NCI-H2196 treated with DMSO at 0.1 percent for 48 hours (cell line): ENCODE measurements around the gene HOXC10.

Experiments used
- DNase-seq: peaks from one replicate; lab custom pipeline; 2025; ENCODE audit not compliant: unreplicated experiment; lab: John Stamatoyannopoulos, UW

Gene HOXC10

GRCh38 chr12:53976823-53977595, 7.9 kb upstream of the HOXC10 start:
- DNase-seq = no peak

GRCh38 chr12:53977596-53978445, 7.1 kb upstream of the HOXC10 start:
- no peak for DNase-seq

- DNase-seq = no peak
Observed at GRCh38 chr12:53978477-53979356, 6.2 kb upstream of the HOXC10 start.

GRCh38 chr12:53980104-53980801, 4.7 kb upstream of the HOXC10 start:
- no peak for DNase-seq

GRCh38 chr12:53980802-53981496, 4.0 kb upstream of the HOXC10 start:
- no peak for DNase-seq

GRCh38 chr12:53981634-53982565, 3.0 kb upstream of the HOXC10 start:
- DNase-seq = no peak

- DNase-seq = no peak
Observed at GRCh38 chr12:53982648-53983567, 2.0 kb upstream of the HOXC10 start.

- no peak for DNase-seq
Observed at GRCh38 chr12:53983568-53983949, 1.4 kb upstream of the HOXC10 start.

- no peak for DNase-seq
Observed at GRCh38 chr12:53983950-53984572, 885 bp upstream of the HOXC10 start.

GRCh38 chr12:53985692-53985993, 697 bp downstream of the HOXC10 start:
- DNase-seq = no peak

GRCh38 chr12:53985994-53986685, 1.2 kb downstream of the HOXC10 start:
- DNase-seq = no peak

- no peak for DNase-seq
Observed at GRCh38 chr12:53986686-53987483, 1.9 kb downstream of the HOXC10 start.

- DNase-seq = no peak
Observed at GRCh38 chr12:53987787-53988230, 2.9 kb downstream of the HOXC10 start.

- DNase-seq = no peak
Observed at GRCh38 chr12:53988541-53989226, 3.7 kb downstream of the HOXC10 start.

- DNase-seq = no peak
Observed at GRCh38 chr12:53989227-53990113, 4.5 kb downstream of the HOXC10 start.
